T-helper 17 cell (primary cell): ENCODE measurements around the gene SLFN11. TPM values are rescaled to one million over a fixed set of nuclear protein-coding genes. Genes with fewer than 3 reads are reported as not detected.

Source experiments
- ATAC-seq: fragments of 150-1000 bp; cut with Tn5 transposase; 2 replicates; pipeline ENCODE4 v1.10.0; 2021; ENCODE audit warnings: mild to moderate bottlenecking, moderate library complexity
- DNase-seq, 3 donors: peaks; one replicate each; pipeline versions ENCODE4 v3.0.0 to v3.0.0-alpha.2; 2020 to 2021
- H3K9me3 ChIP-seq: one replicate; pipeline ENCODE4 v1.7.0; 2013; ENCODE audit warnings: low read length, mild to moderate bottlenecking; ENCODE audit not compliant: control insufficient read depth, poor library complexity, severe bottlenecking
- H3K27ac Mint-ChIP-seq: one replicate; pipeline ENCODE4 v1.8.0; 2022; ENCODE audit warnings: mild to moderate bottlenecking, moderate library complexity, mixed read lengths
- H3K27me3 Mint-ChIP-seq: one replicate; pipeline ENCODE4 v1.8.0; 2022; ENCODE audit warnings: mixed read lengths
- H3K36me3 Mint-ChIP-seq: one replicate; pipeline ENCODE4 v1.8.0; 2022; ENCODE audit warnings: low read depth, mixed read lengths
- H3K4me1 Mint-ChIP-seq: one replicate; pipeline ENCODE4 v1.8.0; 2022; ENCODE audit warnings: mild to moderate bottlenecking, mixed read lengths
- H3K4me3 Mint-ChIP-seq: one replicate; pipeline ENCODE4 v1.8.0; 2022; ENCODE audit warnings: mild to moderate bottlenecking, moderate library complexity, mixed read lengths
- total RNA-seq, 4 donors: library from RNA in 2 of 4; stranded (reverse) in 2 of 4; gene quantifications; one replicate each; pipeline ENCODE4 v1.2.3 and lab custom pipeline; 2022 to 2026

Gene SLFN11
- total RNA-seq, 2 donors from 2014 or later, result 21.0 to 26.7 TPM

GRCh38 chr17:35377068-35377467 is 3.6 kb upstream of the SLFN11 start:
- Mint-ChIP-seq H3K36me3 (peaks cover 3% of the 10 kb centered on the region), H3K4me1 (peaks cover 26% of the 10 kb centered on the region), H3K27ac (no peak overlapping the region), H3K27me3 (no peaks in the 10 kb centered on the region), H3K4me3 (no peak overlapping the region)
- H3K9me3 ChIP-seq, result no peaks in the 10 kb centered on the region
- DNase-seq (no peak), ATAC-seq (no peak)

GRCh38 chr17:35376245-35376644 is 2.8 kb upstream of the SLFN11 start:
- H3K27me3 Mint-ChIP-seq, result no peaks in the 10 kb centered on the region
- no peaks in the 10 kb centered on the region for H3K9me3 ChIP-seq
- peaks cover 3% of the 10 kb centered on the region for H3K36me3 Mint-ChIP-seq
- H3K4me1 Mint-ChIP-seq, result peaks cover 34% of the 10 kb centered on the region
- DNase-seq (no peak), ATAC-seq (no peak)
- peak overlapping the region; percentile 87 for H3K27ac Mint-ChIP-seq
- peak overlapping the region; percentile 80 for H3K4me3 Mint-ChIP-seq

GRCh38 chr17:35374766-35375344 is 1.4 kb upstream of the SLFN11 start:
- Mint-ChIP-seq H3K4me1 (peaks cover 39% of the 10 kb centered on the region), H3K4me3 (peak overlapping the region; percentile 97)
- ATAC-seq, result no peak

GRCh38 chr17:35373984-35374765 is 754 bp upstream of the SLFN11 start:
- Mint-ChIP-seq H3K36me3 (peaks cover 3% of the 10 kb centered on the region), H3K4me1 (peaks cover 39% of the 10 kb centered on the region), H3K27me3 (no peaks in the 10 kb centered on the region), H3K4me3 (peak overlapping the region; percentile 97), H3K27ac (peak overlapping the region; percentile 100)
- ATAC-seq (peak; percentile 44), DNase-seq (peak; percentile 12 to 20 (median 14))
- no peaks in the 10 kb centered on the region for H3K9me3 ChIP-seq

More at GRCh38 chr17:35374766-35375344, 1.4 kb upstream of the SLFN11 start:
- peak overlapping the region; percentile 100 for H3K27ac Mint-ChIP-seq
- H3K27me3 Mint-ChIP-seq, result no peaks in the 10 kb centered on the region
- no peak for DNase-seq
- H3K9me3 ChIP-seq, result no peaks in the 10 kb centered on the region
- H3K36me3 Mint-ChIP-seq, result peaks cover 3% of the 10 kb centered on the region

- H3K27ac Mint-ChIP-seq, result peak overlapping the region; percentile 100
- peak in 1 of 3 donors; percentile 19 for DNase-seq
- peaks cover 3% of the 10 kb centered on the region for H3K36me3 Mint-ChIP-seq
- peak; percentile 41 for ATAC-seq
- peak overlapping the region; percentile 97 for H3K4me3 Mint-ChIP-seq
- H3K9me3 ChIP-seq, result no peaks in the 10 kb centered on the region
- H3K27me3 Mint-ChIP-seq, result no peaks in the 10 kb centered on the region
- H3K4me1 Mint-ChIP-seq, result peaks cover 39% of the 10 kb centered on the region
Observed at GRCh38 chr17:35372846-35373533, 431 bp downstream of the SLFN11 start.

- ATAC-seq, result no peak
- Mint-ChIP-seq H3K4me1 (peaks cover 42% of the 10 kb centered on the region), H3K27ac (peak overlapping the region; percentile 80), H3K36me3 (peaks cover 3% of the 10 kb centered on the region), H3K27me3 (no peaks in the 10 kb centered on the region), H3K4me3 (peak overlapping the region; percentile 87)
- no peaks in the 10 kb centered on the region for H3K9me3 ChIP-seq
- DNase-seq, result no peak
Observed at GRCh38 chr17:35371934-35372333, 1.5 kb downstream of the SLFN11 start.

- H3K4me3 Mint-ChIP-seq, result peak overlapping the region; percentile 13
- peak overlapping the region; percentile 44 for H3K27ac Mint-ChIP-seq
- peak; percentile 90 for ATAC-seq
- peaks cover 13% of the 10 kb centered on the region for H3K36me3 Mint-ChIP-seq
- H3K4me1 Mint-ChIP-seq, result peaks cover 32% of the 10 kb centered on the region
- H3K27me3 Mint-ChIP-seq, result no peaks in the 10 kb centered on the region
- DNase-seq, result no peak
- no peaks in the 10 kb centered on the region for H3K9me3 ChIP-seq
Observed at GRCh38 chr17:35368081-35368830, 5.2 kb downstream of the SLFN11 start.

- H3K27ac Mint-ChIP-seq, result no peak overlapping the region
- H3K4me1 Mint-ChIP-seq, result peaks cover 24% of the 10 kb centered on the region
- no peak for DNase-seq
- peaks cover 21% of the 10 kb centered on the region for H3K36me3 Mint-ChIP-seq
- no peaks in the 10 kb centered on the region for H3K27me3 Mint-ChIP-seq
- no peaks in the 10 kb centered on the region for H3K9me3 ChIP-seq
- no peak overlapping the region for H3K4me3 Mint-ChIP-seq
- no peak for ATAC-seq
Observed at GRCh38 chr17:35361027-35361426, 12.4 kb downstream of the SLFN11 start.

GRCh38 chr17:35359398-35359797 is 14.0 kb downstream of the SLFN11 start:
- H3K4me3 Mint-ChIP-seq, result no peak overlapping the region
- peaks cover 24% of the 10 kb centered on the region for H3K4me1 Mint-ChIP-seq
- H3K9me3 ChIP-seq, result no peaks in the 10 kb centered on the region
- peaks cover 17% of the 10 kb centered on the region for H3K36me3 Mint-ChIP-seq
- H3K27ac Mint-ChIP-seq, result no peak overlapping the region
- H3K27me3 Mint-ChIP-seq, result no peaks in the 10 kb centered on the region
- no peak for DNase-seq
- no peak for ATAC-seq

GRCh38 chr17:35352284-35352683 is 21.1 kb downstream of the SLFN11 start:
- H3K9me3 ChIP-seq, result no peaks in the 10 kb centered on the region
- ATAC-seq (no peak), DNase-seq (no peak)
- H3K36me3 Mint-ChIP-seq, result peaks cover 9% of the 10 kb centered on the region
- H3K27me3 Mint-ChIP-seq, result no peaks in the 10 kb centered on the region
- H3K4me1 Mint-ChIP-seq, result peaks cover 16% of the 10 kb centered on the region
- no peak overlapping the region for H3K27ac Mint-ChIP-seq
- no peak overlapping the region for H3K4me3 Mint-ChIP-seq

- no peak for DNase-seq
- H3K36me3 Mint-ChIP-seq, result peaks cover 7% of the 10 kb centered on the region
Observed at GRCh38 chr17:35350493-35350892, 22.9 kb downstream of the SLFN11 start.

GRCh38 chr17:35345926-35346771 is 27.3 kb downstream of the SLFN11 start:
- DNase-seq, result peak in 2 of 3 donors; percentile 18 to 24
- H3K9me3 ChIP-seq, result peaks cover 3% of the 10 kb centered on the region
- Mint-ChIP-seq H3K27ac (peak overlapping the region; percentile 87), H3K27me3 (no peaks in the 10 kb centered on the region), H3K36me3 (no peaks in the 10 kb centered on the region), H3K4me1 (peaks cover 27% of the 10 kb centered on the region), H3K4me3 (peak overlapping the region; percentile 95)
- peak; percentile 74 for ATAC-seq

More at GRCh38 chr17:35350493-35350892, 22.9 kb downstream of the SLFN11 start:
- H3K4me3 Mint-ChIP-seq, result no peak overlapping the region
- H3K9me3 ChIP-seq, result no peaks in the 10 kb centered on the region
- no peak overlapping the region for H3K27ac Mint-ChIP-seq
- peaks cover 28% of the 10 kb centered on the region for H3K4me1 Mint-ChIP-seq
- no peaks in the 10 kb centered on the region for H3K27me3 Mint-ChIP-seq
- ATAC-seq, result no peak
